PC-3 (cell line): Measurements from ENCODE around the gene PRAMEF6.
"Not testable (repeated sequence)": the region's sequence is repeated elsewhere in the genome, so short reads cannot be mapped to it uniquely, and the experiment has no call there.

Experiments
- CTCF ChIP-seq: fragments of 300-600 bp; sonication (generic); conservative IDR thresholded peaks from 2 replicates; pipeline ENCODE4 v1.5.1; 2017; ENCODE audit warnings: antibody characterized with exemption, low read depth, mild to moderate bottlenecking, low read length
- EZH2 ChIP-seq: fragments of 300-600 bp; sonication (generic); IDR thresholded peaks from one replicate; pipeline ENCODE4 v1.6.1; 2017; ENCODE audit warnings: antibody characterized with exemption, mild to moderate bottlenecking, low read length; ENCODE audit not compliant: unreplicated experiment
- EZH2phosphoT487 ChIP-seq: fragments of 300-600 bp; sonication (generic); IDR thresholded peaks from 2 replicates; pipeline ENCODE4 v1.6.1; 2018; ENCODE audit warnings: mild to moderate bottlenecking, antibody characterized with exemption, low read length, borderline replicate concordance

GRCh38 chr1:12903793-12904572, 43.4 kb downstream of the PRAMEF6 start:
- TF ChIP-seq EZH2, CTCF, EZH2phosphoT487: not testable (repeated sequence)
